Limb (tissue), 2 donors: Measurements from ENCODE around the gene STEAP2.

ENCODE experiments used
- DNase-seq, 2 donors: peaks; one replicate each; pipeline ENCODE4 v3.0.0-alpha.2; 2016; ENCODE audit errors: extremely low spot score in 2 of 2

Gene STEAP2

DNA sequence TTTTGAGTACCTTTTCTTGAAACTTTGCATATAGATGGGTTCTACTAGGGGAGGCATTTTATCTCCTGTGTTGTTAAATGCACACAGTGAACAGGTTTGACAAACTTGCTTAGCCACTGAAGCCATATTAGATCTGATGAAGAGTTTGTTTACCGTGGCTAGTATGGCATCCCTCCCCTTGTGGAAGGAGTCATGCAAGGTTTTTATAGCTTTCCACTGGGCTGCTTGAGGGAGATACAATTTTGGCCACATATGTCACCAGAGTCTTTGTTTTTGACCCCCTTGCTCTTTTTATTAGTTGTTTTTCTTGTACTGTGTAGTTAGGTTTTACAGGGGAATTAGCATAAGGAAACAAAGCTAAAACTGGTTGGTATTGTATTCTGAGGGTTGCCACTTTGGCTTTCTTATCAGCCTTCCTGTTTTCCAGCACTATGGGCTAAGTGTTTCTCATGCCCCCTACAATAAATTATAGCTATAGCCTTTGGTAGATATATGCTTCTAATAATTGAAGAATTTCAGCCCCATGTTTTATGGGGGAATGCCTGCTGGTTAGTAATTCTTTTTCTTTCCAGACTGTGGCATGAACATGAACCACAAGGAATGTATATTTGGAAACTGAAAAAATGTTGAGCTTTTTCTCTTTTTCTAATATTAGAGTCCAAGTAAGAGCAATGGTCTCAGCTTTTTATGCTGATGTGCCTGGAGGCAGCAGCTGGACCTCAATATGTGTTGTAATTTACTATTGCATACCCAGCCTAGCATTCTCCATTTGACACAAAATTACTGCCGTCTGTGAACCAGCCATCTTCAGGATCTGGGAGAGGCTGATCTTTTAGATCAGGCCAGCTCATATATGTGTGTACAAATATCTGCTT lies 18.4 kb upstream of the STEAP2 start:
- DNase-seq: no peak

DNA sequence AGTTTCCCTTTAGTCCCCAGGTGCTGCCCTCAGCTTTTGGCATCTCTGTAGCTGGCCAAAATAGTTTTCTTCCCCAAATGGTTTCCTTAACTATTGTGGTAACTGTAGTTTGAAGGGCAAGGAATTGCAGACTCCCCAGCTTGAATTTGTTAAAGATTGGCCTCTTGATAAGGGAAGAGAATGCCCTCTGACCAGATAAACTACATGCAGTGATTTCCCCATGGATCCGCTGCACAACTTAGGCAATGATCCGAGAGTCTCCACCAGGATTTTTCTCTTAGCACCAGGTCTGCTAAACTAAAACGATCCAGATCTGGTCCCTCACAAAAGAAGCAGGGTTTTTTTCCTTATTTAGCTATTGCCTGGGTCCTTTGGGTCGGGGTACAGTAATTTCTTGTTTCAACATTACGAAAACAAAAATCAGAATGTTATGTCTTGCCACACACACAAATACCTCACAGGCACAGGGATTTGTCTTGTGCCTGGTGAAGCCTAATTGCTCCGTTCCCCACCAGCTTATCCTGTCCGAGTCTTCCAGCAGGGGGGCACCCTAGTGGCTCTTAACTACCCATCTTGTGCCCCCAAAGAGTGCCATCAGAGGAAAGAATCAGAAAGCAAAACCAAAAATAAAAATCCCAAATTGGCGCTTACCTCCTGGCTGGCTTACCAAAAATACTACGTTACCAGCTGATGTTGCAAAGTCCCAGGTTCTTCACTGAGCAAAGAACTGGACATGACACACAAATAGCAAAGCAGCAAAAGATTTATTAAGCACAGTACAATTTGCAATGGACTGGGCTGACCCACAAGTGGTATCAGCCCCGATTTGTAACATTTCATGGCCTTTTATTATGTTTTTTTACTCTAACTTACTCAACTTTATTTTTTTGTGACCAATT lies 16.4 kb upstream of the STEAP2 start:
- DNase-seq: no peak

DNA sequence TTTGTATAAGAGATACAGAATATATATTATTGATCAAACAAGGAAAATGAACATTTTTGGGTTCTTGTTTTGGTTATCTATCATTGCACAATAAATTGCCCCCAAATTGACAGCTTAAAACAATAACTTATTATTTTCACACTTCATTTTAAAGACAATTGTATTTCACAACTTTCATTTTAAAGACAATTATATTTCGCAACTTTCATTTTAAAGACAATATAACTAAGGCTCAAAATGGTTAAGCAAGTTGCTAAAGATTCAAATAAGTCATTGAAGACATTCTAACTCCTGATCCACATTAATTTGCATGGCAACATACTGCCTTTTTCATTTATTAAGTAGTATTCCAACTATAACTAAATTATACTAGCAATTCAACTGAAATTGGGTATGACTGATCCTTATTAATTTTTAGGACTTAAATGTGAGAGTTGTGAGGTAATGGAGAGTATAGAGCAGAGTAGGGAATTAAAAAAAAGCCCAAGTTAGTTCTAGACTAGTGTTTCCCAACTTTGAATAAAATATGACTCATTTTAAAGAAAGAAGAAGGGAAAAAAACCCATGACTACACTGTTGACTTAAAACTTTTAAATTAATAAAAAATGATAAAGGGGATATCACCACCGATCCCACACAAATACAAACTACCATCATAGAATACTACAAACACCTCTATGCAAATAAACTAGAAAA lies 9.9 kb upstream of the STEAP2 start:
- DNase-seq: no peak

DNA sequence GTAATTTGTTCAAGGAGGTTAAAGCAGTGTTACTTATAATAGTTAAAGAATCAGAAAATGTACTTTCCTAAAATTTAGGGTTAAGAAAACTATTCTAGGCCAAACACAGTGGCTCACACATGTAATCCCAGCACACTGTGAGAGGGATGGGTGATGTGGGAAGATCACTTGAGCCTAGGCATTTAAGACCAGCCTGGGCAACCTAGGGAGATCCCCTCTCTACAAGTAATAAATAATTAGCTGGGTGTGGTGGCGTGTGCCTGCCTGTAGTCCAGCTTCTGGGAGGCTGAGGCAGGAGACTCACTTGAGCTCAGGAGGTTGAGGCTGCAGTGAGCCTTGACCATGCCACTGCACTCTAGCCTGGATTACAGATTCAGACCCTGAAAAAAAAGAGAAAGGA lies 3.6 kb upstream of the STEAP2 start:
- DNase-seq: no peak

DNA sequence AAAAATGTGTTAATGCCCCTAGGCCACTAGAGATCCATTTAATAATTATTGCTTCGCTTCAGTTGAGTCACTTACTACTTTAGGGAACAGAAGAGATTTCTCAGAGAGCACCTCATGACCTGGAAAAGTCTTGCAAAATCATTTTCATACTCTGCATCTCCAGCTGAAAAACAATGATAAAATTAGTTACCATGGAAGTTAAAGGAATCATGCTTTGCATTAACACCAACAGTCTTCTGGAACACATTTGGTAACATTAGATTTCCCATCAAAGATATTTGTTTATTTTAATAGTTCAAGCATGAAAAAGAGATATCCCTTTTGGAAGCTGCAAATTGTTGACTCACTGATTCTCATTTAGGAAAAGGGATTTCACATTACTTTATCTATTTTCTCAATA lies 1.8 kb upstream of the STEAP2 start:
- no peak for DNase-seq

- DNase-seq: no peak
These were observed 1.1 kb upstream of the STEAP2 start for GRCh38 chr7:90210475-90210874.

DNA sequence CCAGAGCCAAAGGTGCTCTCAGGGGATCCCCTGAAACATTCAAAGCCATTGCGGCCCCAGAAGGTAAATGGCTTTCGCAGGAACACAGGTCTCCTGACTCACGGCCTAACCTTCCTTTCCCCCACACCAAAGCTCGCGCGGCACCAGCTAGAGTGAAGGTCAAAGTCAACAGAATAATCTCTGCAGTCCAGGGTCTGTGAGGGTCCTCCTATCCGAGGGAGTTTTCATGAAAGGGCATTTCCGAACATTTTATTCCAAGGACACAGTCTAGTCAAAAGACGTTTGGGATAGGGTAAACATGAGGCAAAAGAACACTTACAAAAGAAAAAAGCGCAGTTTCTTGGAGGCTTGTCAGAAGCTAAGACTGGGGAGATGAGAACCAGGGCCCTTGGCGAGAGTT lies 559 bp upstream of the STEAP2 start:
- DNase-seq: peak in 1 of 2 donors; percentile 39

DNA sequence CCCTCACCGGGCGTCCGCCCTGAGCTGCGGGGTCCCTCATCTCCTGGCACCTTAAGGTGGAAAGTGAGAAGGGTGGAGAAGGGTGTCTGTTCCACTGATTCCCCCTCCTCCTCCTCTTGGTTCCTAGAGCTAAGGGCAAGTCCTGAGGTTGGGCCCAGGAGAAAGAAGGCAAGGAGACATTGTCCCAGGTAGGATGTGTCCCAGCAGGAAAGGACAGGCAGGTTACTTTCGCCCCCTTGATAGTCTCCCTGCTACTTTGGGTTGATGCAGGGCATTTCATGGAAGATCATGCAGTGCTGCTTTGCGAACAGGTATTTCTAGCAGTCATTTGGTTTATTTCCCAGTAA lies 582 bp downstream of the STEAP2 start:
- no peak for DNase-seq

DNA sequence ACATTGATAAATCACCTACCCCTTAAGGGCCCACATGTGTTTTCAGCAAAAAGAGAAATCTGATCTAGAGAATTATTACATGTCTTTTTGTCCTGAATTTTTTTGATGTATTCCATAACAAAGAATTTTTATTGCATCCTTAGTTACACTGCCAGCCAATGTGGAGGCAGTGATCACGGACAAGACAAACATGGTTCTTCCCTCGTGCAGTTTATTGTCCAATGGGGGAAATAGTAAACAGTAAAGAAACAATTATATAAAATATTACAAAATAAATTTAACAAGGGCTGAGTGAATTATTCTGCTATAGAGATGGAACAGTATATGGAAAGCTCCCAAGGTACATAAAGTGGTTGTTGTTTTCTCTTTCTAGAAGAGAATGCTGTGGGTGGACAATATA lies 2.0 kb downstream of the STEAP2 start:
- DNase-seq: no peak

DNA sequence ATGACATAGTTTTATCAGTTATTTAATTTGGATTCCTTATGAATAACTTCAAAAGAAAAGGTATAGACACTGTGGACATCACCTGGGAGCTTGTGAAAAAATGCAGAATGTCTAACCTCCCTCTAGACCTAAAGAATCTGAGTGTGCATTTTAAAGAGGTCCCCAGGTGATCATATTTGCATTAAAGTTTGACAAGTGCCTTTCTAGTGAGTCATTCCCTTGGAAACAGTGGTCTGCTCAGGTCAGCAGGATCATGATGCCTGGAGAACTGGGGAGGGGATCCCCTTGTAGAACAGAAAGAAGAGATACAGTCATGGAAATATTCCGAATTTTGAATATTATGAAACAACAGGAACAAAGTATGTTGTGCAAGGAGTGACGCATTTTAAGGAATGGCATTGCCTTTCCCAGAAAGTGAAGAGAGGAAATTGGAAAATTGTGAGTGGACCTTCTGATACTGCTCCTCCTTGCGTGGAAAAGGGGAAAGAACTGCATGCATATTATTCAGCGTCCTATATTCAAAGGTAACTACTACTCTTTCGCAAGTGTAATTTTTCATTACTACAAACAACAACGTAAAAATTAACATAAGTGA lies 4.6 kb downstream of the STEAP2 start:
- no peak for DNase-seq

- DNase-seq: no peak
These were observed 5.2 kb downstream of the STEAP2 start for GRCh38 chr7:90216771-90217170.

DNA sequence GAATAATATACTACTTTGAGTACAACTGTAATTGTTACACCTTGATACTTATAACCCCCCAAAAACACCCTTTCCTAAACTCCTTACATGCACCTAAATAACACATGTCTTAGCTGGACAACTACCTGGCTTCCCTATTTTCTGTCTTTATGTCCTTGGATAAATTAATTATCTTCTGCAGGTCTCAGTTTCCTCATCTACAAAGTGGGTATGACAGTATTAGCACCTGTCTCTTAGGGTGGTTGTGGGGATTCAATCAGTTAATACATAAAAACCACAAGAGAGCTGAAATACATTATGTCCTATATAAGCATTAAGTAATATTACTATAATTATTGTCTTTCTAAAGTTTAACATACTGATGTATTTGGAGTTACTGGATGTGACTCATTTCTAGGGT lies 10.8 kb downstream of the STEAP2 start:
- no peak for DNase-seq

DNA sequence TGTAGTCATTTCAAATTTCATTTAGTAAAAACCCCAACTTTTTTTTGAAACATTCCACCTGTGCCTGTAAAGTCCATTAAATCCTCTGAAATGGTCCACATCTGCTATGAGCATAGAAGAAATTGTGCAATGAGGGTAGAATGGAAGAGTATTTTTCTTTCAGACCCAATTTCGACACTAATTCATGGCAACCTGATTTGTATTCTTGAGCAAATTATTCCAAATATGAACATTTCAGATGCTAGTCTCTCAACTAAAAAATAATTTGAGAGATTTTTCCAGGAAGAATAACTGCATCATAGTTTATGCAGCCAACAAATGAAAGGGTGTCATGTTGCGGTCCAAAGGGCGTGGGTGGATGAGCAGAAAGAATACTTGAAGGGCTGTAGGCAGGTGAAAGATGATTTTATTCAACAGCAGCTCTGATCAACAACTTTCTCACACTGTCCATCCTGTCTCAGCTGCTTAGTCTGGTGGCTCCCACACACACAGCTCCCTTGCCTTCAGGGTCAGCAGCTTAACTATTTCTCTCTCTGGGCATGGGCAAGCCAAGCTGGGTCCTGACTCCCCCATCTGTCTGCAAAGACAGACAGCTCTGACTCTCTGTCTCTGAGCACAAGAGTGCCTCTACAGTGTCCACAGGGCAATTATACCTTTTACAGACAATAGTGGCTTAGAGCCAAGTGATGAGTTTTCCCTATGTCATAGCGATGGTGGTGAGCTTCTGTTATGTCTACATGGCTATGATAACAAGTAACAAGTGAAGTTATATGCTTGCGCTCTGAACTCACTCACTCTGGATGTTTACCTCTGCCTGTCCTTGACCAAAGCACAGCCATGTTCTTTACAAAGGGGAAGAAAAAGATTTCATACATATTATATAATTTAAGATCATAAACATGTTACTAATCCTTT lies 11.5 kb downstream of the STEAP2 start:
- DNase-seq: no peak

DNA sequence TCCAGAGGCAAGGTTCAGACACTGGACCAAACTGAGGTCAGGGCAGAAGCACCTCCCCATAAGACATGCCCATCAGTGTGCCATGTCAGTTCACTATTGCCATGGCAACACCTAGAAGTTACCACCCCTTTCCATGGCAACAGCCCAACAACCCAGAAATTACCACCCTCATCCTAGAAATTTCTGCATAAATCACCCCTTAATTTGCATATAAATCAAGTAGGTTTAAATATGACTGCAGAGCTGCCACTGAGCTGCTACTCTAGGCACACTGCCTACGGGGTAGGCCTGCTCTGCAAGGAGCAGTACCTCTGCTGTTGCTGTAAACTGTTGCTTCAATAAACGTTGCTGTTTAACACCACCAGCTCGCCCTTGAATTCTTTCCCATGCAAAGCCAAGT lies 12.7 kb downstream of the STEAP2 start:
- DNase-seq: no peak

DNA sequence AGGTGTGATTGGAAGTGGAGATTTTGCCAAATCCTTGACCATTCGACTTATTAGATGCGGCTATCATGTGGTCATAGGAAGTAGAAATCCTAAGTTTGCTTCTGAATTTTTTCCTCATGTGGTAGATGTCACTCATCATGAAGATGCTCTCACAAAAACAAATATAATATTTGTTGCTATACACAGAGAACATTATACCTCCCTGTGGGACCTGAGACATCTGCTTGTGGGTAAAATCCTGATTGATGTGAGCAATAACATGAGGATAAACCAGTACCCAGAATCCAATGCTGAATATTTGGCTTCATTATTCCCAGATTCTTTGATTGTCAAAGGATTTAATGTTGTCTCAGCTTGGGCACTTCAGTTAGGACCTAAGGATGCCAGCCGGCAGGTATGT lies 13.6 kb downstream of the STEAP2 start:
- DNase-seq: no peak

GRCh38 chr7:90225601-90226000 lies 14.1 kb downstream of the STEAP2 start:
- DNase-seq: no peak

GRCh38 chr7:90227259-90227658 lies 15.7 kb downstream of the STEAP2 start:
- DNase-seq: no peak

- no peak for DNase-seq
These were observed 18.1 kb downstream of the STEAP2 start for GRCh38 chr7:90229682-90230081.

GRCh38 chr7:90230834-90231233 lies 19.3 kb downstream of the STEAP2 start:
- DNase-seq: no peak

DNA sequence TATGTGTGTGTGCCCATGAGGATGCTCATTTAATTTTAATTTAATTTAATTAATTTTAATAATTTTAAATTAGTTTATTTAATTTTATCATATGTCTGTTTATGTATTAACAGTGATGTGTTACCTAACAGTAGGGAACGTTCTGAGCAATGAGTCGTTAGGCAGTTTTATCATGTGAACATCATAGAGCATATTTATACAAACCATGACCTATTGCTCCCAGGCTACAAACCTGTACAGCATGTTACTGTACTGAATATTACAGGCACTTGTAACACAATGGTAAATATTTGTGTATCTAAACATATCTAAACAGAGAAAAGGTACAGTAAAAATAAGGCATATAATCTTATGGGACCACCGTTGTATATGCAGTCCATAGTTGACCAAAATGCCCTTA lies 19.8 kb downstream of the STEAP2 start:
- DNase-seq: no peak

- DNase-seq: no peak
These were observed 20.9 kb downstream of the STEAP2 start for GRCh38 chr7:90232430-90232829.
